HG03135 (cell line): ENCODE measurements around the gene HOXD4.
A peak's percentile ranks its signal among the peaks of the same experiment; 100 is the strongest.

ENCODE experiments used
- ATAC-seq: cut with Tn5 transposase; IDR thresholded peaks from one replicate; pipeline ENCODE4 v1.9.1; 2021; ENCODE audit warnings: mild to moderate bottlenecking, moderate library complexity; ENCODE audit not compliant: unreplicated experiment

The HOXD4 gene

GRCh38 chr2:176139661-176140512 lies 11.5 kb upstream of the HOXD4 start:
- ATAC-seq = no peak

- peak; percentile 92 for ATAC-seq
These were observed 10.6 kb upstream of the HOXD4 start for GRCh38 chr2:176140513-176141317.

- no peak for ATAC-seq
These were observed 9.1 kb upstream of the HOXD4 start for GRCh38 chr2:176142281-176142680.

- ATAC-seq = no peak
These were observed 6.0 kb upstream of the HOXD4 start for GRCh38 chr2:176145085-176145969.

- no peak for ATAC-seq
These were observed 5.2 kb upstream of the HOXD4 start for GRCh38 chr2:176146101-176146500.

GRCh38 chr2:176146645-176147044 lies 4.7 kb upstream of the HOXD4 start:
- ATAC-seq = no peak

GRCh38 chr2:176147210-176147799 lies 4.0 kb upstream of the HOXD4 start:
- no peak for ATAC-seq

- ATAC-seq = no peak
These were observed 3.4 kb upstream of the HOXD4 start for GRCh38 chr2:176147800-176148496.

GRCh38 chr2:176148751-176149421 lies 2.5 kb upstream of the HOXD4 start:
- ATAC-seq = no peak

GRCh38 chr2:176149481-176149938 lies 1.8 kb upstream of the HOXD4 start:
- ATAC-seq = no peak

- no peak for ATAC-seq
These were observed 1.3 kb upstream of the HOXD4 start for GRCh38 chr2:176149939-176150583.

GRCh38 chr2:176150584-176151441 lies 537 bp upstream of the HOXD4 start:
- ATAC-seq = no peak

GRCh38 chr2:176152350-176153181 lies 1.2 kb downstream of the HOXD4 start:
- no peak for ATAC-seq

GRCh38 chr2:176154576-176155252 lies 3.4 kb downstream of the HOXD4 start:
- no peak for ATAC-seq

- ATAC-seq = no peak
These were observed 4.2 kb downstream of the HOXD4 start for GRCh38 chr2:176155356-176156044.

- ATAC-seq = no peak
These were observed 5.0 kb downstream of the HOXD4 start for GRCh38 chr2:176156301-176156806.
